GM18505 (cell line): ENCODE results near the gene KLHL41.
"Not testable (repeated sequence)": the region's sequence is repeated elsewhere in the genome, so short reads cannot be mapped to it uniquely, and the experiment has no call there.

Experiments used
- ATAC-seq: cut with Tn5 transposase; IDR thresholded peaks from one replicate; pipeline ENCODE4 v1.9.1; 2021; ENCODE audit not compliant: unreplicated experiment
- POLR2A ChIP-seq: IDR thresholded peaks from 4 replicates; pipeline ENCODE4 v1.6.1; 2011; ENCODE audit warnings: borderline replicate concordance; ENCODE audit not compliant: insufficient read depth, insufficient read length; ENCODE audit errors: extremely low read depth

The KLHL41 gene

GRCh38 chr2:169520896-169521295 lies 11.4 kb downstream of the KLHL41 start:
- no peak for TF ChIP-seq POLR2A
- no peak for ATAC-seq

GRCh38 chr2:169523681-169524080 lies 14.2 kb downstream of the KLHL41 start:
- TF ChIP-seq POLR2A, result no peak
- ATAC-seq, result no peak

GRCh38 chr2:169525434-169525833 lies 15.9 kb downstream of the KLHL41 start:
- no peak for ATAC-seq
- no peak for TF ChIP-seq POLR2A

GRCh38 chr2:169526451-169526850 lies 16.9 kb downstream of the KLHL41 start:
- no peak for ATAC-seq
- TF ChIP-seq POLR2A, result no peak

GRCh38 chr2:169528271-169528701 lies 18.8 kb downstream of the KLHL41 start:
- no peak for TF ChIP-seq POLR2A
- no peak for ATAC-seq

- ATAC-seq, result not testable (repeated sequence)
These were observed 30.0 kb downstream of the KLHL41 start for GRCh38 chr2:169539460-169539859.

- no peak for ATAC-seq
- no peak for TF ChIP-seq POLR2A
These were observed 30.6 kb downstream of the KLHL41 start for GRCh38 chr2:169540146-169540545.

GRCh38 chr2:169542433-169542832 lies 32.9 kb downstream of the KLHL41 start:
- TF ChIP-seq POLR2A, result no peak

GRCh38 chr2:169546756-169547155 lies 37.3 kb downstream of the KLHL41 start:
- no peak for ATAC-seq

More at GRCh38 chr2:169542433-169542832, 32.9 kb downstream of the KLHL41 start:
- no peak for ATAC-seq

GRCh38 chr2:169561364-169561763 lies 51.9 kb downstream of the KLHL41 start:
- TF ChIP-seq POLR2A, result no peak
- ATAC-seq, result no peak

More at GRCh38 chr2:169546756-169547155, 37.3 kb downstream of the KLHL41 start:
- TF ChIP-seq POLR2A, result no peak

- not testable (repeated sequence) for ATAC-seq
These were observed 52.6 kb downstream of the KLHL41 start for GRCh38 chr2:169562084-169562483.

- ATAC-seq, result no peak
- TF ChIP-seq POLR2A, result no peak
These were observed 53.0 kb downstream of the KLHL41 start for GRCh38 chr2:169562519-169562918.

- ATAC-seq, result no peak
- TF ChIP-seq POLR2A, result no peak
These were observed 56.2 kb downstream of the KLHL41 start for GRCh38 chr2:169565686-169566085.

GRCh38 chr2:169569948-169570347 lies 60.4 kb downstream of the KLHL41 start:
- TF ChIP-seq POLR2A, result no peak
- ATAC-seq, result no peak

GRCh38 chr2:169570752-169571151 lies 61.2 kb downstream of the KLHL41 start:
- not testable (repeated sequence) for ATAC-seq
